Uterus (tissue), 4 donors: ENCODE results near the gene PCDH9. TPM values are rescaled to one million over a fixed set of nuclear protein-coding genes. Genes with fewer than 3 reads are reported as not detected.

ENCODE experiments used
- DNase-seq, 2 donors: peaks; one replicate each; pipeline ENCODE4 v3.0.0-alpha.2; 2019 to 2020
- H3K27ac ChIP-seq, 2 donors: fragments of 200-600 bp; sonication (generic); 1 replicate in 1 of 2; 2 replicates in 1 of 2; pipeline ENCODE4 v1.5.1; 2016 to 2018
- H3K27me3 ChIP-seq, 2 donors: fragments of 200-600 bp; sonication (generic); one replicate each; pipeline ENCODE4 v1.5.1; 2018 to 2019; ENCODE audit warnings: control low read depth in 1 of 2
- H3K36me3 ChIP-seq, 2 donors: fragments of 200-600 bp; sonication (generic); one replicate each; pipeline ENCODE4 v1.5.1; 2019; ENCODE audit warnings: control low read depth in 1 of 2
- H3K4me1 ChIP-seq, 2 donors: fragments of 200-600 bp; sonication (generic); one replicate each; pipeline ENCODE4 v1.5.1; 2018 to 2019; ENCODE audit warnings: control low read depth in 1 of 2
- H3K4me3 ChIP-seq, 2 donors: fragments of 200-600 bp; sonication (generic); 1 replicate in 1 of 2; 2 replicates in 1 of 2; pipeline ENCODE4 v1.5.1; 2018 to 2019; ENCODE audit warnings: mild to moderate bottlenecking in 1 of 2
- H3K9me3 ChIP-seq, 2 donors: fragments of 200-600 bp; sonication (generic); one replicate each; pipeline ENCODE4 v1.5.1; 2019; ENCODE audit warnings: control low read depth in 1 of 2
- CTCF ChIP-seq, 4 experiments: fragments of 200-600 bp in 2 of 4; fragments of 450-650 bp in 2 of 4; sonication (generic) in 2 of 4; IDR thresholded peaks; one replicate each; pipeline ENCODE4 v1.5.1; 2016 to 2019; ENCODE audit warnings: antibody characterized with exemption in 4 of 4, mild to moderate bottlenecking in 2 of 4, moderate library complexity in 1 of 4
- POLR2A ChIP-seq, 2 donors: fragments of 450-650 bp; IDR thresholded peaks; one replicate each; pipeline ENCODE4 v1.6.1; 2016; ENCODE audit warnings: antibody characterized with exemption in 2 of 2, mild to moderate bottlenecking in 1 of 2, moderate library complexity in 1 of 2
- intact Hi-C: fragments of 100-400 bp; cut with DNase I; formaldehyde crosslinking; loops from one replicate; pipeline ENCODE4 v1.15.1; 2023; ENCODE audit warnings: low total_unique reads
- total RNA-seq, 4 donors: library from RNA; depleted of rRNA in 3 of 4; stranded (reverse); fragments of >200 nt in 3 of 4; gene quantifications; one replicate each; pipeline versions ENCODE4 v1.1.0 to v1.2.4, GENCODE V29; 2014 to 2023
- donor health status: DM: yes; HTN: yes; CAD: no.

Gene PCDH9
- total RNA-seq, 4 donors from 2014 or later: 0.51 to 45.7 (median 2.1) TPM

- H3K4me1 ChIP-seq: no peaks in the 10 kb centered on the region
- H3K27ac ChIP-seq: no peak overlapping the region
- TF ChIP-seq POLR2A (IDR thresholded peaks at IDR 0.05) (no peak), CTCF (IDR thresholded peaks at IDR 0.05) (no peak)
- H3K9me3 ChIP-seq: no peaks in the 10 kb centered on the region
- H3K4me3 ChIP-seq: no peak overlapping the region
- intact Hi-C loops: no loop called here
- no peak for DNase-seq
- H3K27me3 ChIP-seq: no peaks in the 10 kb centered on the region
- H3K36me3 ChIP-seq: no peaks in the 10 kb centered on the region
Measured at GRCh38 chr13:66491251-66491650, 738.9 kb downstream of the PCDH9 start.

- H3K9me3 ChIP-seq: no peaks in the 10 kb centered on the region
- no peak overlapping the region for H3K4me3 ChIP-seq
- no peak for TF ChIP-seq CTCF (IDR thresholded peaks at IDR 0.05)
- TF ChIP-seq POLR2A (IDR thresholded peaks at IDR 0.05): no peak
- no peak for DNase-seq
- H3K27me3 ChIP-seq: no peaks in the 10 kb centered on the region
- intact Hi-C loops: no loop called here
- H3K27ac ChIP-seq: no peak overlapping the region
- no peaks in the 10 kb centered on the region for H3K36me3 ChIP-seq
- no peaks in the 10 kb centered on the region for H3K4me1 ChIP-seq
Measured at GRCh38 chr13:66489586-66489985, 740.5 kb downstream of the PCDH9 start.

- Histone ChIP-seq H3K4me1 (no peaks in the 10 kb centered on the region), H3K27me3 (no peaks in the 10 kb centered on the region), H3K36me3 (no peaks in the 10 kb centered on the region), H3K27ac (no peak overlapping the region), H3K9me3 (no peaks in the 10 kb centered on the region), H3K4me3 (no peak overlapping the region)
- DNase-seq: no peak
- intact Hi-C loops: no loop called here
- TF ChIP-seq POLR2A (IDR thresholded peaks at IDR 0.05): no peak
- TF ChIP-seq CTCF (IDR thresholded peaks at IDR 0.05): no peak
Measured at GRCh38 chr13:66489172-66489571, 741.0 kb downstream of the PCDH9 start.

GRCh38 chr13:66483712-66484111 lies 746.4 kb downstream of the PCDH9 start:
- intact Hi-C loops: no loop called here
- Histone ChIP-seq H3K27me3 (no peaks in the 10 kb centered on the region), H3K4me3 (no peak overlapping the region), H3K27ac (no peak overlapping the region), H3K9me3 (no peaks in the 10 kb centered on the region), H3K36me3 (no peaks in the 10 kb centered on the region), H3K4me1 (no peaks in the 10 kb centered on the region)
- DNase-seq: no peak
- TF ChIP-seq POLR2A (IDR thresholded peaks at IDR 0.05) (no peak), CTCF (IDR thresholded peaks at IDR 0.05) (no peak)

GRCh38 chr13:66482836-66483235 lies 747.3 kb downstream of the PCDH9 start:
- TF ChIP-seq POLR2A (IDR thresholded peaks at IDR 0.05): no peak
- TF ChIP-seq CTCF (IDR thresholded peaks at IDR 0.05): no peak
- no peak overlapping the region for H3K27ac ChIP-seq
- no peak for DNase-seq
- no peaks in the 10 kb centered on the region for H3K4me1 ChIP-seq
- H3K27me3 ChIP-seq: no peaks in the 10 kb centered on the region
- intact Hi-C loops: no loop called here
- no peaks in the 10 kb centered on the region for H3K9me3 ChIP-seq
- H3K4me3 ChIP-seq: no peak overlapping the region
- no peaks in the 10 kb centered on the region for H3K36me3 ChIP-seq
